ENCODE results near the gene CAPN2.

CAPN2 gene

GRCh38 chr1:223747838-223748335 lies 35.5 kb downstream of the CAPN2 start:
- H3K27me3 ChIP-seq (ENCODE audit: insufficient read depth, insufficient read length) = peaks cover 7% of the 10 kb centered on the region
- H3K9me3 ChIP-seq (ENCODE audit: insufficient read depth, low read length) = no peaks in the 10 kb centered on the region
- peaks cover 96% of the 10 kb centered on the region for H3K36me3 ChIP-seq (ENCODE audit: insufficient read depth, insufficient read length, low read length)
- H3K4me1 ChIP-seq (ENCODE audit: insufficient read depth, insufficient read length) = peaks cover 4% of the 10 kb centered on the region
- no peak overlapping the region for H3K4me3 ChIP-seq (ENCODE audit: insufficient read length, low read depth)
- no peak for DNase-seq (ENCODE audit: low read depth, low spot score)
- no peak overlapping the region for H3K9ac ChIP-seq (ENCODE audit: insufficient read length, low read depth)
- TF ChIP-seq ZNF274 (IDR thresholded peaks at IDR 0.05; ENCODE audit: low read depth, low read length) = no peak
- no peak for TF ChIP-seq SUZ12 (IDR thresholded peaks at IDR 0.05; ENCODE audit: extremely low read depth, insufficient read depth, insufficient read length)
- TF ChIP-seq YY1 (IDR thresholded peaks at IDR 0.05; ENCODE audit: insufficient read depth, insufficient read length) = no peak

- peaks cover 7% of the 10 kb centered on the region for H3K27me3 ChIP-seq (ENCODE audit: insufficient read depth, insufficient read length)
- no peaks in the 10 kb centered on the region for H3K4me1 ChIP-seq (ENCODE audit: insufficient read depth, insufficient read length)
- no peak overlapping the region for H3K4me3 ChIP-seq (ENCODE audit: insufficient read length, low read depth)
- peak overlapping the region; percentile 75 for H3K9ac ChIP-seq (ENCODE audit: insufficient read length, low read depth)
- no peaks in the 10 kb centered on the region for H3K9me3 ChIP-seq (ENCODE audit: insufficient read depth, low read length)
- TF ChIP-seq ZNF274 (IDR thresholded peaks at IDR 0.05; ENCODE audit: low read depth, low read length) (no peak), YY1 (IDR thresholded peaks at IDR 0.05; ENCODE audit: insufficient read depth, insufficient read length) (no peak), SUZ12 (IDR thresholded peaks at IDR 0.05; ENCODE audit: extremely low read depth, insufficient read depth, insufficient read length) (no peak)
- H3K36me3 ChIP-seq (ENCODE audit: insufficient read depth, insufficient read length, low read length) = peaks cover 96% of the 10 kb centered on the region
- DNase-seq (ENCODE audit: low read depth, low spot score) = no peak
Measured at GRCh38 chr1:223748405-223748772, 36.0 kb downstream of the CAPN2 start.

GRCh38 chr1:223748773-223749733 lies 36.7 kb downstream of the CAPN2 start:
- Histone ChIP-seq H3K9me3 (ENCODE audit: insufficient read depth, low read length) (no peaks in the 10 kb centered on the region), H3K4me1 (ENCODE audit: insufficient read depth, insufficient read length) (no peaks in the 10 kb centered on the region), H3K27me3 (ENCODE audit: insufficient read depth, insufficient read length) (peaks cover 7% of the 10 kb centered on the region), H3K4me3 (ENCODE audit: insufficient read length, low read depth) (peak overlapping the region; percentile 16), H3K9ac (ENCODE audit: insufficient read length, low read depth) (peak overlapping the region; percentile 75), H3K36me3 (ENCODE audit: insufficient read depth, insufficient read length, low read length) (peaks cover 96% of the 10 kb centered on the region)
- no peak for DNase-seq (ENCODE audit: low read depth, low spot score)
- TF ChIP-seq SUZ12 (IDR thresholded peaks at IDR 0.05; ENCODE audit: extremely low read depth, insufficient read depth, insufficient read length) (no peak), ZNF274 (IDR thresholded peaks at IDR 0.05; ENCODE audit: low read depth, low read length) (no peak), YY1 (IDR thresholded peaks at IDR 0.05; ENCODE audit: insufficient read depth, insufficient read length) (no peak)

- H3K9me3 ChIP-seq (ENCODE audit: insufficient read depth, low read length) = no peaks in the 10 kb centered on the region
- H3K36me3 ChIP-seq (ENCODE audit: insufficient read depth, insufficient read length, low read length) = peaks cover 97% of the 10 kb centered on the region
- H3K27me3 ChIP-seq (ENCODE audit: insufficient read depth, insufficient read length) = peaks cover 7% of the 10 kb centered on the region
- peaks cover 4% of the 10 kb centered on the region for H3K4me1 ChIP-seq (ENCODE audit: insufficient read depth, insufficient read length)
- no peak for DNase-seq (ENCODE audit: low read depth, low spot score)
- H3K4me3 ChIP-seq (ENCODE audit: insufficient read length, low read depth) = no peak overlapping the region
- TF ChIP-seq ZNF274 (IDR thresholded peaks at IDR 0.05; ENCODE audit: low read depth, low read length) = no peak
- no peak for TF ChIP-seq YY1 (IDR thresholded peaks at IDR 0.05; ENCODE audit: insufficient read depth, insufficient read length)
- TF ChIP-seq SUZ12 (IDR thresholded peaks at IDR 0.05; ENCODE audit: extremely low read depth, insufficient read depth, insufficient read length) = no peak
- no peak overlapping the region for H3K9ac ChIP-seq (ENCODE audit: insufficient read length, low read depth)
Measured at GRCh38 chr1:223750730-223751570, 38.6 kb downstream of the CAPN2 start.

- H3K9me3 ChIP-seq (ENCODE audit: insufficient read depth, low read length) = no peaks in the 10 kb centered on the region
- peaks cover 9% of the 10 kb centered on the region for H3K4me1 ChIP-seq (ENCODE audit: insufficient read depth, insufficient read length)
- peaks cover 99% of the 10 kb centered on the region for H3K36me3 ChIP-seq (ENCODE audit: insufficient read depth, insufficient read length, low read length)
- TF ChIP-seq ZNF274 (IDR thresholded peaks at IDR 0.05; ENCODE audit: low read depth, low read length) (no peak), YY1 (IDR thresholded peaks at IDR 0.05; ENCODE audit: insufficient read depth, insufficient read length) (no peak), SUZ12 (IDR thresholded peaks at IDR 0.05; ENCODE audit: extremely low read depth, insufficient read depth, insufficient read length) (no peak)
- no peak overlapping the region for H3K4me3 ChIP-seq (ENCODE audit: insufficient read length, low read depth)
- no peak overlapping the region for H3K9ac ChIP-seq (ENCODE audit: insufficient read length, low read depth)
- DNase-seq (ENCODE audit: low read depth, low spot score) = no peak
- H3K27me3 ChIP-seq (ENCODE audit: insufficient read depth, insufficient read length) = peaks cover 7% of the 10 kb centered on the region
Measured at GRCh38 chr1:223751696-223752095, 39.4 kb downstream of the CAPN2 start.

- DNase-seq (ENCODE audit: low read depth, low spot score) = no peak
- H3K4me1 ChIP-seq (ENCODE audit: insufficient read depth, insufficient read length) = peaks cover 11% of the 10 kb centered on the region
- peaks cover 5% of the 10 kb centered on the region for H3K27me3 ChIP-seq (ENCODE audit: insufficient read depth, insufficient read length)
- H3K9ac ChIP-seq (ENCODE audit: insufficient read length, low read depth) = no peak overlapping the region
- H3K9me3 ChIP-seq (ENCODE audit: insufficient read depth, low read length) = no peaks in the 10 kb centered on the region
- TF ChIP-seq ZNF274 (IDR thresholded peaks at IDR 0.05; ENCODE audit: low read depth, low read length) (no peak), SUZ12 (IDR thresholded peaks at IDR 0.05; ENCODE audit: extremely low read depth, insufficient read depth, insufficient read length) (no peak), YY1 (IDR thresholded peaks at IDR 0.05; ENCODE audit: insufficient read depth, insufficient read length) (no peak)
- no peak overlapping the region for H3K4me3 ChIP-seq (ENCODE audit: insufficient read length, low read depth)
- H3K36me3 ChIP-seq (ENCODE audit: insufficient read depth, insufficient read length, low read length) = peaks cover 99% of the 10 kb centered on the region
Measured at GRCh38 chr1:223752721-223753515, 40.6 kb downstream of the CAPN2 start.

All from NT2/D1 (cell line).